Lung (tissue), 12 donors: ENCODE data around the gene CTTN. TPM values are rescaled to one million over a fixed set of nuclear protein-coding genes. Genes with fewer than 3 reads are reported as not detected.
A peak's percentile ranks its signal among the peaks of the same experiment; 100 is the strongest.

ENCODE experiments used
- ATAC-seq: fragments of 200-7000 bp; cut with Tn5 transposase; one replicate; pipeline ENCODE4 v1.9.1; 2020; ENCODE audit warnings: moderate number of reproducible peaks; ENCODE audit not compliant: insufficient read depth, low FRiP score
- DNase-seq, 3 donors: peaks; one replicate each; pipeline ENCODE4 v3.0.0-alpha.2; 2013 to 2017
- H3K27ac ChIP-seq, 2 donors: one replicate each; pipeline ENCODE4 v1.5.1; 2013; ENCODE audit warnings: mild to moderate bottlenecking in 2 of 2, moderate library complexity in 2 of 2, control low read depth in 1 of 2, inconsistent platforms in 1 of 2, low read depth in 1 of 2, low read length in 1 of 2
- H3K27me3 ChIP-seq, 3 donors: one replicate each; pipeline ENCODE4 v1.5.1; 2013; ENCODE audit warnings: low read length in 2 of 3; ENCODE audit not compliant: control insufficient read depth in 3 of 3, insufficient read depth in 3 of 3
- H3K36me3 ChIP-seq, 4 donors: one replicate each; pipeline ENCODE4 v1.5.1; 2013; ENCODE audit warnings: low read length in 4 of 4, mild to moderate bottlenecking in 1 of 4, moderate library complexity in 1 of 4; ENCODE audit not compliant: control insufficient read depth in 4 of 4, insufficient read depth in 4 of 4
- H3K4me1 ChIP-seq, 5 donors: one replicate each; pipeline ENCODE4 v1.5.1; 2013; ENCODE audit warnings: low read length in 5 of 5, mild to moderate bottlenecking in 2 of 5, moderate library complexity in 1 of 5; ENCODE audit not compliant: control insufficient read depth in 5 of 5, insufficient read depth in 5 of 5
- H3K4me3 ChIP-seq: one replicate; pipeline ENCODE4 v1.5.1; 2013; ENCODE audit warnings: mild to moderate bottlenecking, control low read depth, moderate library complexity
- H3K9ac ChIP-seq, 2 donors: one replicate each; pipeline ENCODE4 v1.5.1; 2013; ENCODE audit warnings: low read length in 2 of 2, control low read depth in 1 of 2; ENCODE audit not compliant: insufficient read depth in 1 of 2
- H3K9me3 ChIP-seq, 4 donors: one replicate each; pipeline ENCODE4 v1.5.1; 2013; ENCODE audit warnings: low read length in 3 of 4, mild to moderate bottlenecking in 1 of 4, moderate library complexity in 1 of 4; ENCODE audit not compliant: control insufficient read depth in 4 of 4, insufficient read depth in 3 of 4
- CTCF ChIP-seq: IDR thresholded peaks from 2 replicates; pipeline ENCODE4 v1.5.1; 2012; ENCODE audit warnings: mild to moderate bottlenecking; ENCODE audit errors: control extremely low read depth, extremely low read depth
- WGBS, 2 donors: extraction: QIAGEN DNeasy Blood & Tissue Kit; methylation state at CpG; one replicate each; pipeline ENCODE4 v1.1.7; 2013; 5-methylcytosine and 5-hydroxymethylcytosine counted together
- polyA plus RNA-seq, 2 donors: library from polyadenylated mRNA; stranded (reverse); fragments of 200-250 nt; gene quantifications; one replicate each; pipeline ENCODE4 v1.2.1, GENCODE V29; 2013
- total RNA-seq, 2 donors: library from RNA; depleted of rRNA in 1 of 2; stranded (reverse); fragments of >200 nt in 1 of 2; gene quantifications; one replicate each; pipeline ENCODE4 v1.2.1, GENCODE V29; 2014 to 2021
- donor health status: control.
- donor health status: control.
- donor health status: Bipolar disorder and iron deficiency.
- donor health status: healthy.
- donor health status: DM: yes; HTN: yes; CAD: no.

The CTTN gene
- total and polyA plus RNA-seq, 4 donors = 89.8 to 235 (median 154) TPM

- Histone ChIP-seq H3K9me3 (no peaks in the 10 kb centered on the region), H3K4me3 (peak overlapping the region; percentile 79), H3K9ac (peak overlapping the region; percentile 46 to 79), H3K27ac (peak overlapping the region in 1 of 2 donors; percentile 14), H3K36me3 (peaks cover 0 to 2% (median 0%) of the 10 kb centered on the region in 4 donors), H3K27me3 (no peaks in the 10 kb centered on the region), H3K4me1 (peaks cover 6 to 20% (median 10%) of the 10 kb centered on the region in 5 donors)
- DNase-seq (peak in 2 of 3 donors; percentile 15 to 28), ATAC-seq (no peak)
- WGBS, 2 donors = 26 to 35% methylated on average over 18 of the region's 18 CpGs
- TF ChIP-seq CTCF = no peak
These were observed 870 bp upstream of the CTTN start for GRCh38 chr11:70397336-70397982.

GRCh38 chr11:70398834-70399680 is 728 bp downstream of the CTTN start:
- Histone ChIP-seq H3K4me1 (peaks cover 6 to 20% (median 10%) of the 10 kb centered on the region in 5 donors), H3K36me3 (peaks cover 0 to 2% (median 0%) of the 10 kb centered on the region in 4 donors), H3K4me3 (peak overlapping the region; percentile 82), H3K9ac (peak overlapping the region; percentile 30 to 37), H3K9me3 (no peaks in the 10 kb centered on the region), H3K27me3 (no peaks in the 10 kb centered on the region), H3K27ac (peak overlapping the region; percentile 89 to 90)
- DNase-seq (no peak), ATAC-seq (peak; percentile 0)
- TF ChIP-seq CTCF = no peak
- WGBS, 2 donors = 3 to 5% methylated on average over 39 to 42 of the region's 42 CpGs

GRCh38 chr11:70399681-70400112 is 1.4 kb downstream of the CTTN start:
- Histone ChIP-seq H3K9me3 (no peaks in the 10 kb centered on the region), H3K9ac (peak overlapping the region; percentile 30 to 37), H3K27ac (peak overlapping the region; percentile 89 to 90), H3K27me3 (no peaks in the 10 kb centered on the region), H3K4me1 (peaks cover 6 to 20% (median 10%) of the 10 kb centered on the region in 5 donors), H3K36me3 (peaks cover 0 to 2% (median 0%) of the 10 kb centered on the region in 4 donors), H3K4me3 (peak overlapping the region; percentile 82)
- 13 to 30% methylated on average over 16 of the region's 16 CpGs for WGBS, 2 donors
- TF ChIP-seq CTCF = no peak
- ATAC-seq (peak; percentile 71), DNase-seq (peak in 2 of 3 donors; percentile 17 to 26)
